AG09309 (cell line): ENCODE data around the gene RCBTB2.

Experiments used
- DNase-seq: peaks from one replicate; pipeline ENCODE4 v3.0.0-alpha.2; 2010; ENCODE audit warnings: low read depth
- H3K4me3 ChIP-seq: 2 replicates; pipeline ENCODE4 v1.5.1; 2011; ENCODE audit warnings: mild to moderate bottlenecking, low read depth, low read length, moderate library complexity; ENCODE audit not compliant: control insufficient read depth
- CTCF ChIP-seq: IDR thresholded peaks from 2 replicates; pipeline ENCODE4 v1.5.1; 2011; ENCODE audit warnings: mild to moderate bottlenecking, low read depth, low read length, inconsistent platforms; ENCODE audit not compliant: insufficient read depth, control insufficient read depth; ENCODE audit errors: missing control alignments

Gene RCBTB2

GRCh38 chr13:48507021-48507420 lies 25.9 kb downstream of the RCBTB2 start:
- no peak for DNase-seq
- TF ChIP-seq CTCF: no peak

GRCh38 chr13:48506092-48506701 lies 26.7 kb downstream of the RCBTB2 start:
- H3K4me3 ChIP-seq: no peak overlapping the region
- TF ChIP-seq CTCF: no peak
- no peak for DNase-seq

More at GRCh38 chr13:48507021-48507420, 25.9 kb downstream of the RCBTB2 start:
- no peak overlapping the region for H3K4me3 ChIP-seq

GRCh38 chr13:48505597-48506091 lies 27.2 kb downstream of the RCBTB2 start:
- DNase-seq: peak; percentile 23
- TF ChIP-seq CTCF: no peak

GRCh38 chr13:48505012-48505411 lies 27.9 kb downstream of the RCBTB2 start:
- no peak for DNase-seq
- no peak for TF ChIP-seq CTCF
- no peak overlapping the region for H3K4me3 ChIP-seq

More at GRCh38 chr13:48505597-48506091, 27.2 kb downstream of the RCBTB2 start:
- H3K4me3 ChIP-seq: no peak overlapping the region

GRCh38 chr13:48504606-48505005 lies 28.3 kb downstream of the RCBTB2 start:
- no peak overlapping the region for H3K4me3 ChIP-seq
- DNase-seq: no peak
- no peak for TF ChIP-seq CTCF

- H3K4me3 ChIP-seq: no peak overlapping the region
- TF ChIP-seq CTCF: no peak
- DNase-seq: no peak
These were observed 30.1 kb downstream of the RCBTB2 start for GRCh38 chr13:48502601-48503319.
